HG03460 (cell line): ENCODE data around the gene PCSK7.
"Not testable (repeated sequence)": the region's sequence is repeated elsewhere in the genome, so short reads cannot be mapped to it uniquely, and the experiment has no call there.

Experiments used
- ATAC-seq: cut with Tn5 transposase; IDR thresholded peaks from one replicate; pipeline ENCODE4 v1.9.1; 2021; ENCODE audit not compliant: unreplicated experiment

The PCSK7 gene

GRCh38 chr11:117218133-117218915 is 13.5 kb downstream of the PCSK7 start:
- no peak for ATAC-seq

- ATAC-seq: no peak
Measured at GRCh38 chr11:117217141-117218084, 14.5 kb downstream of the PCSK7 start.

GRCh38 chr11:117214404-117215110 is 17.3 kb downstream of the PCSK7 start:
- ATAC-seq: no peak

- ATAC-seq: no peak
Measured at GRCh38 chr11:117212697-117213355, 19.0 kb downstream of the PCSK7 start.

DNA sequence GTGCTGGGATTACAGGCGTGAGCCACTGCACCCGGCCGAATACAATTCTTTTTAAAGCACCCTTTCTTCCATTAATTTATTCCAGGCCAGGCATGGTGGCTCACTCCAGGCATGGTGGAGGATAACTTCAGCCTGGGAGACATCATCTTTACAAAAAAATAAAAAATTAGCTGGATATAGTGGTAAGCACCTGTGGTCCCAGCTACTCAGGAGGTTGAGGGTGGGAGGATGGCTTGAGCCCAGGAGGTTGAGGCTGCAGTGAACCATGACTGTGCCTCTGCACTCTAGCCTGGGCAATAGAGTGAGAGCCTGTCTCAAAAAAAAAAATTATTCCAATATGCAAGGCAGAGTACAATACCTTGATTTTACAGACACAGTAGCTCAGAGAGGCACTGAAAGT is 21.3 kb downstream of the PCSK7 start:
- ATAC-seq: no peak

GRCh38 chr11:117209351-117210125 is 22.3 kb downstream of the PCSK7 start:
- not testable (repeated sequence) for ATAC-seq

DNA sequence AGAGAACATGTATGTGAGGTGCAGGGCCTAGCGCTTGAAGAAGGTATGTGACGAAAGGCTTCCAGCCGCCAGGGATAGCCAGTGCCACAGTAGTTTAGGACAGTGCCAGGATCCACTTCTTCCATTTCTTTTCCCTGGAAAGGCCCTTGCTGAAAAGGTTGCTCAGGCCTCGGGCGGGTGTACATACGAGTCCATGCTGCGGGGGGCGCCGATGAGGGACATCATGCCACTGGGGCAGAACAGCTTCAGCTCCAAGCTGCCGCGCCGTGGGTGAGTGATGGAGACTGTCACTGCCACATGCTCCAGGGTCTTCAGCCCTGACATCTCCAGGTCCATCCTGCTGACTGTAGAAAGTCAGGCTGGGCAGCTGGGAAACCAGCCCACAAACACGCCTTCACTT is 23.2 kb downstream of the PCSK7 start:
- not testable (repeated sequence) for ATAC-seq

GRCh38 chr11:117207481-117207880 is 24.4 kb downstream of the PCSK7 start:
- ATAC-seq: not testable (repeated sequence)

DNA sequence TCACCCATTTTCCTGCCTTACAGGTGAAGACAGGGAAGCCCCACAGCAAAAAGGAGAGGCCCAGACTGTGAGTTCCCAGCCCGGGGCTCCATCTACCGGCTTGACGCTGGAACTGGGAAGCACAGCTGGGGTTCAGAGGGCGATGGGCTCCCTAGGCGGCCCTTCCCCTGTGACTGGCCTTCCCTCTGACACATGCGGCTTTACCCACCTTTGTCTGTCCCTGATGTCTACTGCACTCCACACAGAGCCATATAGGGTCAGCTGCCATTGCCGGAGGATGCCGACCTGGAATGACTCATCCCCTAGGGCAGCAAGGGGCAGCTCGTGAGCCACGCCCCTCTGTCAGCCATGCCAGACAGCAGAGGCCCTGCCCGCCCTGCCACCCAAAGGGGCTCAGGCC is 25.0 kb downstream of the PCSK7 start:
- ATAC-seq: not testable (repeated sequence)

GRCh38 chr11:117206111-117206510 is 25.8 kb downstream of the PCSK7 start:
- ATAC-seq: not testable (repeated sequence)

DNA sequence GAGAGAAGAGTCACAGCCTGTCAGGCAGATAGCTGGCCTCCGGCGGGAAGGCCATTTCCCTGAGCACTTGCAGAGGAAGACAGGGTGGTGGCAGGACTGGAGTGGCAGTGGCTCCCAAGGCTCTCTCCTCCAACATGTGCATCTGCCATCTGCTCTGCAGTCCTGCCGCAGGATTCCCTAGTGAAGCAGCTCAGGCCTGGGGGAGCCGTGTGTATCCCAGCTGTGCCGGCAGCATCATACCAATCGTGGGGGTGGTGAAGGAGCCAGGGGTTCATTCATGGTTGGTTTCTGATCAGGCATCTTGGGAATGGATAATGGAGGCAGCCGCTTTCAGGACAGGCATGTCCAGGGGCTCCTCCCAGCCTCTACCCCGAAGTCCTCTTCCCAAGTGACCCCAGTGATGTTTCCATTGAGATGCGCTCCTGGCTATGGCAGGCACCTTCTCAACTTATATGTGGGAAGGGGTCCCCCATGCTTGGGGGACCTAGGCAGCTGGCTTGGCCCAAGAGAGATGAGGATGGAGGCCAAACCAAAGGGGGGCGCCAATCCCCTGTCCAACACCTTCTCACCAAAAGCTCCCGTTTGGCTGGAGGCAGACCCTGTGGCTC is 26.6 kb downstream of the PCSK7 start:
- no peak for ATAC-seq

- no peak for ATAC-seq
Measured at GRCh38 chr11:117204283-117205080, 27.4 kb downstream of the PCSK7 start.

- no peak for ATAC-seq
Measured at GRCh38 chr11:117203069-117203407, 28.8 kb downstream of the PCSK7 start.

DNA sequence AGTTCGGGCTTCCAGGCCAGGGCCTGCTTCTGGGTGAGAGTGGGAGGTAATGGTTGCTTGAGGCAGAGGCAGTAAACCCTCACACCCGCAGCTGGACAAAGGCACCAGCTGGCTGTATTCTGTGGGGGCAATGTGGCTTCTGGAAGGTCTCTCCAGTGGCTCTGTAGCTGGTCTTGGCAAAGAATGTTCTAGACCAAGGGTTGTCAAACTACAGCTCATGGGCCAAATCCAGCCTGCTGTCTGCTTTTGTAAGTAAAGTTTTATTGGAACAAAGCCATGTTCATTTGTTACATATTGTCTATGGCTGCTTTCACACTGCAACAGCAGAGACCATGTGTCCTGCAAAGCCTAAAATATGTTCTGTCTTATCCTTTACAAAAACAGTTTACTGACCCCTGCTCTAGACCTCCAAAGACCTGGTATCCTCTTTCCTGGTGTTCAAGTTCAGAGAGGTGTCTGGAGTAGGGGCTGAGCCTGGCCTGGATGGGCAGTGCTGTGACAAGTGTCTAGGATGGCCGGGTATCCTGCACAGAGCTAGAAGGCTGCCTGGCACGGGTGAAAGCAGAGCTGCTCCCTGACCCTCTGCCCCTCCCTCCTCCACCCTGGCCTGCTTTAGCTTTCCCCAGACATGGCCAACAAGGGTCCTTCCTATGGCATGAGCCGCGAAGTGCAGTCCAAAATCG is 29.3 kb downstream of the PCSK7 start:
- ATAC-seq: no peak

DNA sequence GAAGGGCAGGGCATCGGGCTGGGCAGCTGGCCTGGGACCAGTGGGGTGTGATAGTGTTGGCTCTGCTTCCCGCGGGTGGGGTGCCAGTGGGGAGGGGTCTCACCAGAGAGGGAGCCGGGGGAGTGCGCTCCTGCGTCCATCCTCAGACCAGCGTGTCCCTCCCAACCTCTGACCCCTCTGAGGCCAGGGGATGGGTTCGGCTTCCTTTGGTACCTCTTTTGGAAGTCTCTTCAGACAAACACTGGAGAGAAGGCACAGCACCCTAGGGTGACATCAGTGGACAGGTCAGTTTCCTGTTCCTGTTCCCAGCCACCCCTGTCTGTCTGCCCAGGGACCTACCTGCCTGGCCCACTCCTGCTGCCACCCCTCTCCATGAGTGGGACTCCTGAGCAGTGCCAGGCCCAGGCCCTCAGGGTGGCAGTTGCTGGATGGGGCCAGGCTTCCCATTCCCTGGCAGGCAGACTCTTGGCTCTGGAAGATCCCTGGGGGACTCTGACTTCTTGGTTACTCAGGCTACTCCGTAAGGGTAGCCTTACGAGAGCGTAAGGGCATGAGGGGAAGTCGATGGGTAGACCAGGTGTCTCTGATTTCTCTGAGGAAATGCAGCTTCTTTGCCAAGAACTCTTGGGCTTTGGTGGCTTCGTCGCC is 30.1 kb downstream of the PCSK7 start:
- no peak for ATAC-seq

DNA sequence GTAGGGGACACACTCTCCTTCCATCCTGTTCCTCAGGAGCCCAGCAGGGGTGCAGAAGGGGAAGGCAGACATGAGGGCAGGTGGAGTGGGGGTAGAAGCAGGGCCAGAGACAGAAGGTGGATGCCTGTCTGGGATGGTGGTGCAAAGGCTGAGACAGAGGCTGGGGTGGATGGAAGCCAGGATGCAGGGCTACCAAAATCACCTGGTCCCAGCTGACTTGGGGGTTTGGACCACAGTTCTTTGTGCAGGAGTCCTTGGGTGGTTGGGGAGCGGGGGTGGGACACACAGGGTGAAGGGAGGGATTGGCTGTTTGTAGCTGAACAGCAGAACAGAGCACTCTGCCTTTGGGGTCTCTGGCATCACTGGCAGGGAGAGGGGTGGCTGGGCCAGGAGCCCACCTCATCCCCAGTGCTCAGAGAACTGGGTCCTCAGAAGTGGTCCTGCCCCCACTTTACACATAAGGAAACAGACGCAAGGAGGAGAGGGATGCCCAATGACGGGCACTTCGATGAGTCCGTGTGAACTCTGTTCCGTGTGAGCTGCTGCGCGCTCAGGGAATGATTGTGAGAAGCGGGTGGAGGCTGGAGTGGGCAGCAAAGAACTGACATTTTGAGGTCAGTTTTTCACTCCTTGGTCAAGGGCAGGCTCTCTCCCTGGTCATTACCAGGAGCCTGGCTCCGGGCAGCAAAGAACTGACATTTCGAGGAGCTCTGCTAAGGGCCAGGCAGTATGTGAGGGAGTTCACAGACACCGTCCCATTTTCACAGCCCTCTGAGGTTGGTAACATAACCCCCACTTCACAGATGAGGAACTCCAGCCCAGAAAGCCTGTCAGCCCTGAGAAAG is 30.8 kb downstream of the PCSK7 start:
- no peak for ATAC-seq
